ENCODE measurements around the gene DNAJC18. TPM values are rescaled to one million over a fixed set of nuclear protein-coding genes. Genes with fewer than 3 reads are reported as not detected.

The DNAJC18 gene
- total and polyA plus RNA-seq, 2 of the 8 experiments (the other 6 are each of a cell fraction or from before 2014, with no cell fraction given): 7.8 to 29.2 TPM

- H2AFZ ChIP-seq (ENCODE audit: low read length): no peak overlapping the region
- H3K23ac ChIP-seq (ENCODE audit: insufficient read length): no peak overlapping the region
- no peak overlapping the region for H2BK12ac ChIP-seq (ENCODE audit: low read depth, low read length)
- POLR2A ChIA-PET (ENCODE audit: partially characterized antibody): interaction anchor here (1.0 to 2.8 kb wide), 8 partner anchors 8 to 123 kb away, joined by 3 to 16 read pairs (median 4); partner anchors contain the start of gene PAIP2
- no peak overlapping the region for H3K56ac ChIP-seq (replicated peaks; ENCODE audit: insufficient read length, low read depth, low read length)
- no peak overlapping the region for H4K5ac ChIP-seq (ENCODE audit: insufficient read length, low read depth, low read length)
- no peaks in the 10 kb centered on the region; a peak in 2 of 4 replicates for H3K79me2 ChIP-seq (ENCODE audit: control insufficient read depth in 1 of 2, insufficient read depth in 2 of 2, low read length in 2 of 2)
- H3K23me2 ChIP-seq (ENCODE audit: low read depth, low read length): peaks cover 4% of the 10 kb centered on the region; the same call in 1 of the 2 replicates
- 93% methylated on average over 10 of the region's 10 CpGs; no CpG with 5 or more reads in 1 of the 2 experiments for WGBS, 2 experiments (ENCODE audit: extremely low coverage in 1 of 2, insufficient coverage in 1 of 2, insufficient read length in 1 of 2, insufficient replicate concordance in 2 of 2, low coverage in 1 of 2, low lambda C conversion rate in 2 of 2, missing lambda C conversion rate in 1 of 2)
- no peak for FAIRE-seq
- H3K4me2 ChIP-seq (ENCODE audit: insufficient read depth in 1 of 2, low read depth in 2 of 2, low read length in 2 of 2): no peak overlapping the region
- no peak overlapping the region; the same call in 1 of the 2 replicates for H4K8ac ChIP-seq (ENCODE audit: extremely low read depth, insufficient read depth, low read length)
- no peak overlapping the region for H3K9ac ChIP-seq (replicated peaks in 1 of 4; ENCODE audit: extremely low read depth in 1 of 4, low read depth in 3 of 4, low read length in 3 of 4)
- 0 out of 7 replicates have a peak, but pooled peaks cover 0 to 1% (median 0%) of the 10 kb centered on the region in 4 experiments for H3K27me3 ChIP-seq (replicated peaks in 1 of 4; ENCODE audit: control insufficient read depth in 3 of 4, extremely low read depth in 1 of 4, insufficient read depth in 3 of 4, low read length in 3 of 4)
- no peak overlapping the region for H2AK5ac ChIP-seq (ENCODE audit: low read depth, low read length)
- peaks cover 0 to 8% (median 4%) of the 10 kb centered on the region in 4 experiments; a peak in 6 of 7 replicates for H3K4me1 ChIP-seq (replicated peaks in 1 of 4; ENCODE audit: control insufficient read depth in 3 of 4, insufficient read depth in 4 of 4, low read length in 3 of 4)
- no peak overlapping the region for H2BK120ac ChIP-seq (replicated peaks; ENCODE audit: low read depth, low read length)
- H3K9me3 ChIP-seq (ENCODE audit: insufficient read depth in 2 of 2, low read depth in 1 of 2, low read length in 1 of 2): no peaks in the 10 kb centered on the region
- no peak overlapping the region for H3K4ac ChIP-seq (replicated peaks; ENCODE audit: insufficient read length, low read depth, low read length)
- H3K14ac ChIP-seq (ENCODE audit: insufficient read length): no peak overlapping the region
- H3K4me3 ChIP-seq (ENCODE audit: extremely low read depth in 1 of 4, insufficient read depth in 2 of 4, low read depth in 3 of 4, low read length in 4 of 4): no peak overlapping the region
- no peak overlapping the region for H3K27ac ChIP-seq (ENCODE audit: low read depth, low read length)
- CTCF ChIA-PET (ENCODE audit: partially characterized antibody): interaction anchor here (0.6 to 3.4 kb wide), 17 partner anchors 9 to 557 kb away, joined by 3 to 16 read pairs (median 4); partner anchors contain the start of gene DNAJC18
- no peak overlapping the region for H2BK20ac ChIP-seq (ENCODE audit: low read length)
- no peak overlapping the region for H3K18ac ChIP-seq (ENCODE audit: extremely low read depth, low read length)
- H4K20me1 ChIP-seq (replicated peaks in 1 of 2; ENCODE audit: control insufficient read depth in 1 of 2, insufficient read depth in 2 of 2, low read length in 2 of 2): peaks cover 0 to 1% of the 10 kb centered on the region in 2 experiments
- H2BK15ac ChIP-seq (ENCODE audit: low read length): no peak overlapping the region
- H2BK5ac ChIP-seq (ENCODE audit: low read depth, low read length): no peak overlapping the region
- peaks cover 0 to 6% (median 3%) of the 10 kb centered on the region in 4 experiments; a peak in 2 of 8 replicates for H3K36me3 ChIP-seq (ENCODE audit: control insufficient read depth in 2 of 4, insufficient read depth in 4 of 4, low read length in 3 of 4)
- DNase-seq (ENCODE audit: low read depth in 1 of 2, low spot score in 2 of 2): no peak
- H3K79me1 ChIP-seq (ENCODE audit: low read depth, low read length): no peaks in the 10 kb centered on the region
- H4K91ac ChIP-seq (replicated peaks; ENCODE audit: insufficient read length, low read length): no peak overlapping the region
- TF ChIP-seq EP300 (IDR thresholded peaks at IDR 0.05; ENCODE audit: borderline replicate concordance in 1 of 2, low read depth in 2 of 2, low read length in 2 of 2) (no peak), CBX5 (IDR thresholded peaks at IDR 0.05; ENCODE audit: low read depth, low read length) (no peak), NRF1 (IDR thresholded peaks at IDR 0.05; ENCODE audit: low read depth, low read length) (no peak), RXRA (IDR thresholded peaks at IDR 0.05; ENCODE audit: insufficient read depth, low read depth, low read length) (no peak), KDM1A (IDR thresholded peaks at IDR 0.05; ENCODE audit: borderline replicate concordance, low read length) (no peak), SIRT6 (IDR thresholded peaks at IDR 0.05; ENCODE audit: low read length) (no peak), FOSL1 (IDR thresholded peaks at IDR 0.05; ENCODE audit: insufficient read depth, low read depth, low read length) (no peak), RAD21 (IDR thresholded peaks at IDR 0.05 in 1 of 2, conservative IDR thresholded peaks at IDR 0.05 in 1 of 2; ENCODE audit: low read depth in 2 of 2, low read length in 2 of 2) (no peak), GTF2F1 (IDR thresholded peaks at IDR 0.05; ENCODE audit: borderline replicate concordance, low read depth, low read length) (no peak), SRF (IDR thresholded peaks at IDR 0.05; ENCODE audit: low read depth, low read length) (no peak), ZNF274 (IDR thresholded peaks at IDR 0.05; ENCODE audit: borderline replicate concordance, extremely low read depth, low read length) (no peak), POU5F1 (IDR thresholded peaks at IDR 0.05; ENCODE audit: low read depth, low read length) (no peak), BRCA1 (IDR thresholded peaks at IDR 0.05; ENCODE audit: low read depth, low read length) (no peak)
Measured at GRCh38 chr5:139401546-139401945, 37.8 kb downstream of the DNAJC18 start.
